ENCODE measurements around the gene DEAF1. TPM values are rescaled to one million over a fixed set of nuclear protein-coding genes. Genes with fewer than 3 reads are reported as not detected.

Gene DEAF1
- total and polyA plus RNA-seq, 2 of the 13 experiments (the other 11 are each of a cell fraction or from before 2014, with no cell fraction given), result 22.3 to 29.6 TPM

GRCh38 chr11:624705-625635, 70.1 kb downstream of the DEAF1 start, which contains the start of gene CDHR5 (continued):
- TF ChIP-seq ARID4A (CRISPR knock-in tag; IDR thresholded peaks at IDR 0.05; ENCODE audit: borderline replicate concordance), result 0 out of 2 replicates have a peak, but pooled peaks have one; percentile 22
- peak; percentile 77; the same call in 1 of the 2 replicates for TF ChIP-seq ZBTB7A (CRISPR knock-in tag; IDR thresholded peaks at IDR 0.05)
- no peak for TF ChIP-seq MAZ (IDR thresholded peaks at IDR 0.05; ENCODE audit: borderline replicate concordance, low read depth, low read length)
- TF ChIP-seq MAZ (CRISPR knock-in tag; IDR thresholded peaks at IDR 0.05; ENCODE audit: low read depth), result 0 out of 2 replicates have a peak, but pooled peaks have one; percentile 38
- TF ChIP-seq HNRNPLL (IDR thresholded peaks at IDR 0.05; ENCODE audit: low read depth, low read length, poor library complexity, severe bottlenecking), result peak; percentile 36
- no peak for TF ChIP-seq MYPOP (CRISPR knock-in tag; IDR thresholded peaks at IDR 0.05)
- peak; percentile 57; the same call in 1 of the 2 replicates for TF ChIP-seq ZNF274 (CRISPR knock-in tag; IDR thresholded peaks at IDR 0.05)
- peak; percentile 65; the same call in 1 of the 2 replicates for TF ChIP-seq HNRNPL (IDR thresholded peaks at IDR 0.05; ENCODE audit: low read depth, low read length)
- TF ChIP-seq HDAC1 (CRISPR knock-in tag; IDR thresholded peaks at IDR 0.05), result 0 out of 2 replicates have a peak, but pooled peaks have one; percentile 17
- peak; percentile 13; the same call in 1 of the 2 replicates for TF ChIP-seq SP5 (CRISPR knock-in tag; IDR thresholded peaks at IDR 0.05; ENCODE audit: borderline replicate concordance, low read depth)
- TF ChIP-seq PCBP1 (IDR thresholded peaks at IDR 0.05; ENCODE audit: borderline replicate concordance, low read depth, low read length), result peak; percentile 37; the same call in 1 of the 2 replicates
- TF ChIP-seq TFAP4 (IDR thresholded peaks at IDR 0.05; ENCODE audit: borderline replicate concordance, low read depth), result peak; percentile 16; the same call in 1 of the 2 replicates
- no peak; the same call in 1 of the 2 replicates for TF ChIP-seq THRA (CRISPR knock-in tag; IDR thresholded peaks at IDR 0.05; ENCODE audit: borderline replicate concordance)
- TF ChIP-seq ZBTB7B (CRISPR knock-in tag; IDR thresholded peaks at IDR 0.05), result peak; percentile 39; the same call in 1 of the 2 replicates
- TF ChIP-seq HIC2 (CRISPR knock-in tag; IDR thresholded peaks at IDR 0.05; ENCODE audit: low read depth), result peak; percentile 37; the same call in 1 of the 2 replicates
- no peak for TF ChIP-seq ZNF597 (CRISPR knock-in tag; IDR thresholded peaks at IDR 0.05)
